GM18868 (cell line): ENCODE measurements around the gene NPM3.

ENCODE experiments used
- ATAC-seq: cut with Tn5 transposase; IDR thresholded peaks from one replicate; pipeline ENCODE4 v1.9.1; 2021; ENCODE audit warnings: mild to moderate bottlenecking, moderate library complexity; ENCODE audit not compliant: unreplicated experiment

The NPM3 gene, protein sequence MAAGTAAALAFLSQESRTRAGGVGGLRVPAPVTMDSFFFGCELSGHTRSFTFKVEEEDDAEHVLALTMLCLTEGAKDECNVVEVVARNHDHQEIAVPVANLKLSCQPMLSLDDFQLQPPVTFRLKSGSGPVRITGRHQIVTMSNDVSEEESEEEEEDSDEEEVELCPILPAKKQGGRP

GRCh38 chr10:101782811-101783735, at the start of gene NPM3:
Gene NPM3, minus strand, starts transcription at chr10:101783446. Its CDS starts 56 bp downstream, at chr10:101783390.
- ATAC-seq = peak; percentile 64

- ATAC-seq = no peak
Measured at GRCh38 chr10:101832325-101832771, 49.1 kb upstream of the NPM3 start.

GRCh38 chr10:101831169-101831811, 48.0 kb upstream of the NPM3 start:
- ATAC-seq = no peak

GRCh38 chr10:101830322-101831168, 47.3 kb upstream of the NPM3 start:
- peak; percentile 65 for ATAC-seq

- no peak for ATAC-seq
Measured at GRCh38 chr10:101829561-101830315, 46.5 kb upstream of the NPM3 start.

GRCh38 chr10:101828766-101829551, 45.7 kb upstream of the NPM3 start:
- no peak for ATAC-seq

GRCh38 chr10:101827919-101828600, 44.8 kb upstream of the NPM3 start:
- ATAC-seq = no peak

GRCh38 chr10:101826852-101827434, 43.7 kb upstream of the NPM3 start:
- ATAC-seq = no peak

- no peak for ATAC-seq
Measured at GRCh38 chr10:101824736-101825135, 41.5 kb upstream of the NPM3 start.

- ATAC-seq = peak; percentile 18
Measured at GRCh38 chr10:101818872-101819633, 35.8 kb upstream of the NPM3 start.

DNA sequence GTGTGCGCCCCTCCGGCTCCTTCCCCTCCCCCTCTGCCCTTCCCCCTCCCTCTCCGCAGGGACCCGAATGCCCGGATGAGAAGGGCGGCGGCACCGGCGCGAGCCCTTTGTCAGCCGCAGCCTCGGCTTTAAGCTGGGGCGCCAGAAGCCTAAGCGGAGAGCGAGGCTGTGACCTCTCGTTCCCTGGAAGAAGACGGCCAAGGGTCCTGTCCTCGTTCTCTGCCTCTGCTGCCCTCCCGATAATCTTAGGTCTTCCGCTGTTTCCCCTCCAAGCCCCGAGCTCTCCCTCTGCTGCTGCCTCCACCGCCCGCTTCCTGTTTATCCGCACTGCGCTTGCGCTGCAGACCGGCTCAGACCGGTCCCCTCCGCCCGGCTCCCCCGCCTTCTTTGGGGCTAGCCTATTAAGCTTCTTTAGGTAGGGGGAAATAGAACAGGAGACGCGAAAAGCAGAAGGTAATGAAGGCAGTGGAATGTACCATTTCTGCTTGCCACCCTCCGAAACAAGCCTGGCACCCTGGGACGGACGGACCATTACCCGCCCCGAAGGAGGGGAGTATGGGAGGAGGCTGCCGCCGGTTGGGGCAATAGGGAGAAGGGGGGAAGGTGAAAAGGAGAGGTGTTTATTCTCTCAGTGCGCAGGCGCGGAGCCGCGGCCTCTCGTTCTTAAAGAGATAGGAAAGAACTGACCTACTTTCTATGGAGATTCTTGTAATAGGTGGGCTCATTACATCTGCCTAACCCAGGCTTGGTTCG, 35.0 kb upstream of the NPM3 start, which contains the start of gene OGA:
TSS of gene OGA (minus strand) at position 326 of the 753 bp plus-strand sequence. CDS start 422 bp downstream, outside the sequence.
- ATAC-seq = peak; percentile 89

DNA sequence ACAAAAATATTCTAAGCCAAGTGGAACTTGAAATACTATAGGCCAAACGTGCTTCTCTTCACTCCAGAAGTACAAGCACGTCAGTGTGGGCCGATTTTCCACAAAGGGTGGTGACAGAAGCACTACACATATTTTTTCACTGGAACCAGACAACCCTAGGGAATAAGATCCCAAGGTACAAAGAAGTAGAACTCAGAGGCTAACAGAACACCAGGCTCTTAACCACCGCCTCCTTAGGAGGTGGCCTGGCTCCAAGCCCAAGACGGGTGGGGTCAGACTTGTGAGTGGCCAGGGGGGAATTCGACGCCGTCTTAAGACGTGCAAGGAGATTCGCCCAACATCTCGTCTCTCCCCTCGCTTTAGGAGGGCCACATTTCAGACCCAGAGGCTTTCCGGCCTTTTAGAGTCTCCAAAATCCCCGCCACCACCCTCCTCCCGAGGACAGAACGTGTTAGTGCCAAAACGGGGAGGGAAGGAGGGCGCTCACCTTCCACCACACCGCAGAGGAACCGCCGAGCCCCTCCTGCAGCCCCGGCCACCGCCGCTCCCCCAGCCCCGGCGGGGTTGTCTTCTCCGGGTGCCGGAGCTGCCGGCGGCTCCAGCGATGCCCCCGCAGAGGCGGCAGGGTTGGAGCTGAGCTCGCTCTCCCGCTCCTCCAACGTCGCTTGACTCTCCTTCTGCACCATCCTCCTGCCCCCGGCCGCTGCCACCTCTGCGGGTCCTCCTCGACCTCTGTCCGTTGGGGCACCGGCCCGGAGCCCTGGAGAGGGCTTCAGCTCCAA, 34.3 kb upstream of the NPM3 start:
- no peak for ATAC-seq

- no peak for ATAC-seq
Measured at GRCh38 chr10:101816913-101817336, 33.7 kb upstream of the NPM3 start.

GRCh38 chr10:101816376-101816775, 33.1 kb upstream of the NPM3 start:
- ATAC-seq = no peak

DNA sequence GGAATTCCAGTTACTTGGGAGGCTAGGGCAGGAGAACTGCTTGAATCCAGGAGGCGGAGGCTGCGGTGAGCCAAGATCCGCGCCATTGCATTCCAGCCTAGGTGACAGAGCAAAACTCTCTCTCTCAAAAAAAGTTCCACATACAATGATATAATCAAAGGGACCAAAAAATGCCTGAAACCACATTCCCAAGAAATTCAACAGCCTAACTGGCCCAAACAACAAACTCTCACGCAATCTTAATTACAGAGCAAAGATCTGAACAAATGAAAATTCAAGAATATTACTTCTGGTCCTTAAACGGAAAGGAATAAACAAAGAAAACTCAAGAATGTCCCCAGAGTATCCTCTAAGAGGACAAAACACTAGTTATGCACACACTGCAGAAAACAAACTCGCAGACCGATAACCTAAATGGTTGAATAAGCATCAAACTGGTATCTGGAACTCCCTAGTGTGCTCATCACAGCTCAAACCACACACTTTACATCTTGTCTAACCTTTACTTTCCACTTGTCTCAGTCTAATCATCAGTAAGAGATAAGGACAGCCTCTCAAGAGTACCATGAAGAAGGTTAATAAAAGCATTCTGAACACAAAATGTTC, 31.3 kb upstream of the NPM3 start:
- no peak for ATAC-seq
